AG09319 (cell line): ENCODE measurements around the gene CMTR1.

Source experiments
- DNase-seq: peaks from one replicate; pipeline ENCODE4 v3.0.0-alpha.2; 2010; ENCODE audit warnings: low read depth; ENCODE audit errors: extremely low read depth
- TF ChIP-seq, protein P1 (sequence below): IDR thresholded peaks from 2 replicates; pipeline ENCODE4 v1.5.1; 2011; ENCODE audit warnings: low read depth, mild to moderate bottlenecking, inconsistent platforms, low read length, moderate library complexity

Gene CMTR1

DNA sequence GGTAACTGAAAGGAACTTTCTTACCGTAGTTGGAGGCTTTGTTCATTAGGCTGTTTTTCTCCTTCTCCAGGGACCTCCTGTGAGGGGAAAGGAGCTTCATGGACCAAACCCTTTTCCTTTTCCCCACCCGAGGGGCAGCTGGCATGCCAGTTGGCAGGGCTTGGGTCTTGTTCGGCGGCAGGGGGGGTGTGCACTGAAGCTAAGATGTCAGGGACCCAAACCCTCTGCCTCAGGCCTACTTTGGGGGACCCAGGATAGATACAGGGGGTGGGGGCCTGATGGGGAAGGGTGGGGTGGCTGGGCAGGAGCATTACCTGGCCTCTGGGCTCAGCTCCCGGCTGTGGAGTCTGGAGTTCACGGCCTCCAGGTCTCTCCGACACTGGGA is 51.8 kb downstream of the CMTR1 start:
- TF ChIP-seq, protein P1, sequence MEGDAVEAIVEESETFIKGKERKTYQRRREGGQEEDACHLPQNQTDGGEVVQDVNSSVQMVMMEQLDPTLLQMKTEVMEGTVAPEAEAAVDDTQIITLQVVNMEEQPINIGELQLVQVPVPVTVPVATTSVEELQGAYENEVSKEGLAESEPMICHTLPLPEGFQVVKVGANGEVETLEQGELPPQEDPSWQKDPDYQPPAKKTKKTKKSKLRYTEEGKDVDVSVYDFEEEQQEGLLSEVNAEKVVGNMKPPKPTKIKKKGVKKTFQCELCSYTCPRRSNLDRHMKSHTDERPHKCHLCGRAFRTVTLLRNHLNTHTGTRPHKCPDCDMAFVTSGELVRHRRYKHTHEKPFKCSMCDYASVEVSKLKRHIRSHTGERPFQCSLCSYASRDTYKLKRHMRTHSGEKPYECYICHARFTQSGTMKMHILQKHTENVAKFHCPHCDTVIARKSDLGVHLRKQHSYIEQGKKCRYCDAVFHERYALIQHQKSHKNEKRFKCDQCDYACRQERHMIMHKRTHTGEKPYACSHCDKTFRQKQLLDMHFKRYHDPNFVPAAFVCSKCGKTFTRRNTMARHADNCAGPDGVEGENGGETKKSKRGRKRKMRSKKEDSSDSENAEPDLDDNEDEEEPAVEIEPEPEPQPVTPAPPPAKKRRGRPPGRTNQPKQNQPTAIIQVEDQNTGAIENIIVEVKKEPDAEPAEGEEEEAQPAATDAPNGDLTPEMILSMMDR, result no peak
- no peak for DNase-seq

DNA sequence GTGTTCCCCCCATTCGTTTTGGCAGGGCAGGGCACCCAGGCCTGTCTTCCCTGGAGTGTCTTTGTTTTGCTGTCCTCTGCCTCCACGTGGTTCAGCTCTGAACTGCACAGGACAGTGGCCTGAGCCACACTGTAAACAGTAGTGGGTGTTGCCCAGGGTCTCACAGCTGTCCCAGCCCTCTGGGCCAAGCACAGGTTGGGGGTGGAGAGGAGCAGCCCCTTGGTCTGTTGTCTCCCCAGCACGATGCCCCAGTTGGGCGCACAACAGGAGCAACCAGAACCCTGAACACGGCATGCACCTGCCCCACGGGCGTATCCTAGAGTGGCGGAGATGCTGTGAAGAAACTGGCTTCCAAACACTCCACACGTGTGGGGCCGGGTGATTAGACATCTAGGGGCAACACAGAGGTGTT is 52.3 kb downstream of the CMTR1 start:
- TF ChIP-seq, protein P1, result no peak
- no peak for DNase-seq

DNA sequence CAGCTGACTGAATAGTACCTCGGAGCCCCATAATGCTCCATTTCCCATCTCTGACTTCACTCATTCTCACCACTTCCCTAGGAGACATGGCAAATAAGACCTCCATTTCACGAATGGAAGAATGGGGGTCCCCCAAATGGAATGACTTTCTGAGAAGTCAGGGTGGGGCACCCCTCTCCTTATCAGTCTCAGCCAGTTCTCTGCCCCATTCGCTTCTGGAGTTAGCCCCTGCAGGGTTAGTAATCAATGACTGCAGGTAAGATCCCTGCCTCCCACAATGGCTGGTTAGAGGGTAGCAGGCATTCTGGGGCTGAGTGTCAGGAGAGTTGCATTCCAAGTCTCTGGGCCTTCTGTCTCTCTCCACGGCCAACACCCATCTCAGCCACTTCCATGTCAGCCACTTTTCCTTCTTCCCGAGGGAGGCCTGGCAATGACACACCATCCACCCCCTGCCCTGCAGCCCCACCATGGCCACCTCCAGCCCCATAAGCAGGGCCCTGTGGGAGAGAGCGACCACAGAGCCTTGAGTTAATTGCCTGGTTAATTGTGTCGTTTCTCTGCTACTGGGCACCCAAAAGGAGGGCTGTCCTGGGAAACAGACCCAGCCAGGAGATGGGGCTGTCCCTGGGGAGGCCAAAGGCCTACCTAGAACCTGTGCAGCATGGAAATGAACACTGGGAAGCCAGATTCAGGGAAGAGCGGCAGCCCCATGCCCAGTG is 53.3 kb downstream of the CMTR1 start:
- TF ChIP-seq, protein P1, result no peak
- no peak for DNase-seq

DNA sequence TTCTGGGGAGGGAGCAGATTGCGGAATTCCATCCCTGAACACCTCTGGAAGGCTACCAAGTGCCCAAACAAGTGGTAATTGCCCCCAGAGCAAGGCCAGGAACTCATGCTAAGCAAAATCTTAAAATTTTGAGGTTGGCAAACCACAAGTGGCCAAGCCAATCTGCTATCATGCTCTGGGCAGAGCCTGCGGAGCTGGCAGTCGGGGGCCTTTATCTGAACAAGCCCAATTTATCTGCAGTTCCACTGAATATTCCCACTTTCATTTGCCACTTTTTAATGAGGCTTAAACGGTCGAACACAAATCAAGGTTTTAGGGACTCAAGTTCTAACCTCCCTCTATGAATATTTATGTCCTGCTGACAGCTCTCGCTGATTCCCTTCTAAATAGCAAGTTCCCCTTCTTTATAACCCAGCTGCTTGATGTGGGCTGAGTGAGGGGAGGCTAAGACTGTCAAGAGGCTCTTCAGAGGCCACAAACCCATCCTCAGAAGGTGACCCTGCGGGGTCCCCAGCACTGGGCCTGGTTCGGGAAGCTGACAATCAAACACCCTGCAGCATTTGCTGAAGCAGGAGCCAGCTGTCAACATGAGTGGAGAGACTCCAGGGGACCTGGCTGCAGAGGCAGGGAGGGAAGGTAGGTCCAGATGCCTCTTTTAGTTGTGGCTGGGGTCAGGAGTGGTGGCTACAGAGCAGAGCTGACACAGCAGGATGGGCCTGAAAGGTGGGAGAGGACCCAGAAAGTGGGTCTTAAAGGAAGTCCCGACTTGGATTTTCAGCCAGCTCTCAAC is 54.8 kb downstream of the CMTR1 start:
- DNase-seq, result no peak
- TF ChIP-seq, protein P1, result no peak

DNA sequence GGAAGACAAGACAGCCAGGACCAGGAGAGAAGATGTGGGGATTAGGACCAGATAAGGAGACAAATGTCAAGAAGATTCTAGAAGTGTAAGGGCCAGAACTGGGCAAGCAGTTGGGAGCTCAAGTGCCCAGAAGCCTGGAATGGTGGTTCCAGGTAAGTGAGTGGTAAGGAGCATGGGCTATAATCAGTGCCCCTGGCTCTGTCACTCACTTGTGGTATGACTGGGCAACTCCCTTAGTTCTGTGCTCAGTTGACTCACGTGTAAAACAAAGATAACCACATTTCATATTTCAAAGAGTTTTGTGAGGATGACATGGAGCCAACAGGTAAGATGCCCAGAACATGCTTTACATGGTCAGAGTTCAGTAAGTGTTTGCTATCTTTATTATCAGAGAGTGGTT is 55.5 kb downstream of the CMTR1 start:
- DNase-seq, result no peak
- TF ChIP-seq, protein P1, result no peak

DNA sequence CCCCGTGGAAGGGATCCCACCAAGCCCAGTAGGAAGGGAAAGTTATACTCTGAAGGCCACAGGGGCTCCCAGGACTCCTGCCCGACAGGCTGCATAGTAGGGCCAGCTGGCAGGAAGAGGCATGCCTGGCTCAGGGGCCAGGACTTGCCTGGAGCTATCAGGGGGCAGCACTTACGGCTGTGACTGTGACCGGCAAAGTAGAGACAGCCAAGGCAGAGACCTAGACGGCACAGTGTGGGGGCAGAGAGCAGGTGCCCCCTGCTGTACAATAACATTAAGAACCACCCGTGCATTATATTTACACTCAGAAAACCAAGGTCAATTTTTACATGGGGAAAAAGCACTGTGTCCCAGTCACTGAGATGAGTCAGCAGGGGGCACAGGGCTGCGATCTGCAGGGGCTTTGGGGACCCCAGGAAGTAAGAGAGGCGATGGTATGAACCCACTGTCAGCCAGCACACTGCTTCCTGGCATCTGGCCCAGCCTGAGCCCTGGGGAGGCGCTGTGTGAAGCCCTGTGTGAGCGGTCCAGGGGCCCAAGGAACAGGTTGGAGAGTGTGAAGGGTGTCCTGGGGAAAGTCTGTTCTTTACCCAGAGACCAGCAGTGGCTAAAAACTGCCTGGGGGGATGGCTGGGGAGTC is 56.8 kb downstream of the CMTR1 start:
- TF ChIP-seq, protein P1, result peak; percentile 4
- DNase-seq, result no peak
